Effector memory CD8-positive, alpha-beta T cell (primary cell): ENCODE results near the gene LIN37.

Source experiments
- ATAC-seq: fragments of 150-1000 bp; cut with Tn5 transposase; replicated peaks from 2 replicates; pipeline ENCODE4 v1.10.0; 2021; ENCODE audit warnings: mild to moderate bottlenecking, moderate library complexity
- DNase-seq, 3 experiments: peaks; one replicate each; pipeline ENCODE4 v3.0.0; 2021
- H3K27ac Mint-ChIP-seq, 2 donors: one replicate each; pipeline ENCODE4 v1.8.0; 2022; ENCODE audit warnings: mild to moderate bottlenecking in 2 of 2, mixed read lengths in 2 of 2, moderate library complexity in 2 of 2
- H3K27me3 Mint-ChIP-seq, 2 donors: one replicate each; pipeline ENCODE4 v1.8.0; 2022; ENCODE audit warnings: mixed read lengths in 2 of 2
- H3K36me3 Mint-ChIP-seq: one replicate; pipeline ENCODE4 v1.8.0; 2022; ENCODE audit warnings: mild to moderate bottlenecking, moderate library complexity, mixed read lengths; ENCODE audit not compliant: insufficient read depth
- H3K4me1 Mint-ChIP-seq, 2 donors: one replicate each; pipeline ENCODE4 v1.8.0; 2022; ENCODE audit warnings: low read depth in 2 of 2, mixed read lengths in 2 of 2
- H3K4me3 Mint-ChIP-seq, 2 donors: one replicate each; pipeline ENCODE4 v1.8.0; 2022; ENCODE audit warnings: mild to moderate bottlenecking in 2 of 2, mixed read lengths in 2 of 2, moderate library complexity in 2 of 2
- H3K9me3 Mint-ChIP-seq, 2 donors: one replicate each; pipeline ENCODE4 v1.8.0; 2022; ENCODE audit warnings: mixed read lengths in 2 of 2

LIN37 gene

GRCh38 chr19:35773020-35773806, 24.8 kb downstream of the LIN37 start:
- DNase-seq (no peak), ATAC-seq (no peak)
- no peaks in the 10 kb centered on the region for H3K27me3 Mint-ChIP-seq
- no peak overlapping the region for H3K4me3 Mint-ChIP-seq
- peaks cover 5% of the 10 kb centered on the region for H3K36me3 Mint-ChIP-seq
- peaks cover 18 to 20% of the 10 kb centered on the region in 2 donors for H3K4me1 Mint-ChIP-seq
- H3K27ac Mint-ChIP-seq: no peak overlapping the region
- H3K9me3 Mint-ChIP-seq: no peaks in the 10 kb centered on the region

GRCh38 chr19:35774274-35775045, 26.1 kb downstream of the LIN37 start:
- no peak overlapping the region for H3K27ac Mint-ChIP-seq
- H3K4me1 Mint-ChIP-seq: peaks cover 18% of the 10 kb centered on the region in 2 donors
- H3K4me3 Mint-ChIP-seq: peak overlapping the region; percentile 72 to 86
- H3K9me3 Mint-ChIP-seq: no peaks in the 10 kb centered on the region
- DNase-seq (no peak), ATAC-seq (no peak)
- H3K36me3 Mint-ChIP-seq: peaks cover 3% of the 10 kb centered on the region
- no peaks in the 10 kb centered on the region for H3K27me3 Mint-ChIP-seq

- H3K27ac Mint-ChIP-seq: no peak overlapping the region
- ATAC-seq: no peak
- no peaks in the 10 kb centered on the region for H3K27me3 Mint-ChIP-seq
- H3K36me3 Mint-ChIP-seq: peaks cover 3% of the 10 kb centered on the region
- H3K4me1 Mint-ChIP-seq: peaks cover 18% of the 10 kb centered on the region in 2 donors
- H3K4me3 Mint-ChIP-seq: peak overlapping the region; percentile 72 to 86
- H3K9me3 Mint-ChIP-seq: no peaks in the 10 kb centered on the region
- DNase-seq: no peak
Measured at GRCh38 chr19:35775046-35775297, 26.6 kb downstream of the LIN37 start.

- H3K4me3 Mint-ChIP-seq: peak within 1 kb of the TSS; percentile 72 to 86
- peak within 1 kb of the TSS; percentile 38 to 73 for H3K27ac Mint-ChIP-seq
- no peaks in the 10 kb centered on the region for H3K27me3 Mint-ChIP-seq
- H3K4me1 Mint-ChIP-seq: peaks cover 18% of the 10 kb centered on the region in 2 donors
- DNase-seq (peak; percentile 97 to 99 (median 99)), ATAC-seq (peak; percentile 97)
- peaks cover 6% of the 10 kb centered on the region for H3K36me3 Mint-ChIP-seq
- H3K9me3 Mint-ChIP-seq: no peaks in the 10 kb centered on the region
Measured at GRCh38 chr19:35775298-35776101, 27.1 kb downstream of the LIN37 start, which contains the start of gene ARHGAP33. Gene ARHGAP33, plus strand, starts transcription at chr19:35775564. Its CDS starts 95 bp downstream, at chr19:35775659.

- no peaks in the 10 kb centered on the region for H3K27me3 Mint-ChIP-seq
- H3K27ac Mint-ChIP-seq: peak overlapping the region; percentile 38 to 73
- peaks cover 6% of the 10 kb centered on the region for H3K36me3 Mint-ChIP-seq
- peaks cover 18% of the 10 kb centered on the region in 2 donors for H3K4me1 Mint-ChIP-seq
- ATAC-seq (no peak), DNase-seq (no peak)
- H3K4me3 Mint-ChIP-seq: peak overlapping the region; percentile 72 to 86
- H3K9me3 Mint-ChIP-seq: no peaks in the 10 kb centered on the region
Measured at GRCh38 chr19:35776102-35776788, 27.9 kb downstream of the LIN37 start.

GRCh38 chr19:35777086-35777841, 28.9 kb downstream of the LIN37 start:
- Mint-ChIP-seq H3K27me3 (no peaks in the 10 kb centered on the region), H3K9me3 (no peaks in the 10 kb centered on the region), H3K36me3 (peaks cover 6% of the 10 kb centered on the region), H3K27ac (no peak overlapping the region), H3K4me1 (peaks cover 18% of the 10 kb centered on the region in 2 donors), H3K4me3 (peak overlapping the region; percentile 36 to 86)
- ATAC-seq (no peak), DNase-seq (no peak)

GRCh38 chr19:35777961-35778360, 29.6 kb downstream of the LIN37 start:
- Mint-ChIP-seq H3K4me1 (peaks cover 18% of the 10 kb centered on the region in 2 donors), H3K36me3 (peaks cover 6% of the 10 kb centered on the region), H3K9me3 (no peaks in the 10 kb centered on the region), H3K4me3 (no peak overlapping the region), H3K27ac (no peak overlapping the region), H3K27me3 (no peaks in the 10 kb centered on the region)
- no peak for ATAC-seq
- no peak for DNase-seq

GRCh38 chr19:35779033-35779432, 30.7 kb downstream of the LIN37 start:
- Mint-ChIP-seq H3K9me3 (no peaks in the 10 kb centered on the region), H3K36me3 (peaks cover 6% of the 10 kb centered on the region), H3K4me3 (no peak overlapping the region), H3K27ac (no peak overlapping the region), H3K27me3 (no peaks in the 10 kb centered on the region), H3K4me1 (peaks cover 18% of the 10 kb centered on the region in 2 donors)
- DNase-seq (no peak), ATAC-seq (no peak)

GRCh38 chr19:35780058-35780457, 31.7 kb downstream of the LIN37 start:
- H3K36me3 Mint-ChIP-seq: peaks cover 6% of the 10 kb centered on the region
- DNase-seq (no peak), ATAC-seq (no peak)
- H3K27me3 Mint-ChIP-seq: no peaks in the 10 kb centered on the region
- no peak overlapping the region for H3K4me3 Mint-ChIP-seq
- H3K4me1 Mint-ChIP-seq: peaks cover 10 to 11% of the 10 kb centered on the region in 2 donors
- H3K27ac Mint-ChIP-seq: no peak overlapping the region
- H3K9me3 Mint-ChIP-seq: no peaks in the 10 kb centered on the region

- ATAC-seq: no peak
- peaks cover 6% of the 10 kb centered on the region for H3K36me3 Mint-ChIP-seq
- H3K4me3 Mint-ChIP-seq: no peak overlapping the region
- no peak overlapping the region for H3K27ac Mint-ChIP-seq
- no peaks in the 10 kb centered on the region for H3K9me3 Mint-ChIP-seq
- H3K27me3 Mint-ChIP-seq: no peaks in the 10 kb centered on the region
- peaks cover 8 to 11% of the 10 kb centered on the region in 2 donors for H3K4me1 Mint-ChIP-seq
- DNase-seq: no peak
Measured at GRCh38 chr19:35780717-35781116, 32.3 kb downstream of the LIN37 start.

GRCh38 chr19:35781650-35782049, 33.3 kb downstream of the LIN37 start:
- ATAC-seq (no peak), DNase-seq (no peak)
- Mint-ChIP-seq H3K9me3 (no peaks in the 10 kb centered on the region), H3K36me3 (peaks cover 6% of the 10 kb centered on the region), H3K4me1 (peaks cover 3 to 4% of the 10 kb centered on the region in 2 donors), H3K27me3 (no peaks in the 10 kb centered on the region), H3K4me3 (no peak overlapping the region), H3K27ac (no peak overlapping the region)

GRCh38 chr19:35782589-35782988, 34.2 kb downstream of the LIN37 start:
- ATAC-seq (no peak), DNase-seq (no peak)
- Mint-ChIP-seq H3K27ac (peak overlapping the region; percentile 14 to 15), H3K4me1 (no peaks in the 10 kb centered on the region), H3K36me3 (peaks cover 6% of the 10 kb centered on the region), H3K4me3 (no peak overlapping the region), H3K27me3 (no peaks in the 10 kb centered on the region), H3K9me3 (no peaks in the 10 kb centered on the region)
